SH-SY5Y (cell line): ENCODE data around the gene PRRT1.

Experiments
- GATA2 ChIP-seq: IDR thresholded peaks from 2 replicates; pipeline ENCODE4 v1.6.1; 2011; ENCODE audit warnings: mild to moderate bottlenecking, low read depth, low read length
- GATA3 ChIP-seq: IDR thresholded peaks from 2 replicates; pipeline ENCODE4 v1.6.1; 2011; ENCODE audit warnings: low read depth, mild to moderate bottlenecking, low read length, moderate library complexity

PRRT1 gene

GRCh38 chr6:32151863-32152768 is at the start of gene PRRT1:
TSS of gene PRRT1 (minus strand) at chr6:32151939. CDS start at chr6:32151827, 112 bp downstream.
- TF ChIP-seq GATA3: no peak
- TF ChIP-seq GATA2: no peak

- TF ChIP-seq GATA2 (no peak), GATA3 (no peak)
Observed at GRCh38 chr6:32200711-32201475, 49.2 kb upstream of the PRRT1 start.

- TF ChIP-seq GATA3 (no peak), GATA2 (no peak)
Observed at GRCh38 chr6:32198866-32199265, 47.1 kb upstream of the PRRT1 start.

- TF ChIP-seq GATA3: no peak
- no peak for TF ChIP-seq GATA2
Observed at GRCh38 chr6:32198345-32198696, 46.6 kb upstream of the PRRT1 start.

DNA sequence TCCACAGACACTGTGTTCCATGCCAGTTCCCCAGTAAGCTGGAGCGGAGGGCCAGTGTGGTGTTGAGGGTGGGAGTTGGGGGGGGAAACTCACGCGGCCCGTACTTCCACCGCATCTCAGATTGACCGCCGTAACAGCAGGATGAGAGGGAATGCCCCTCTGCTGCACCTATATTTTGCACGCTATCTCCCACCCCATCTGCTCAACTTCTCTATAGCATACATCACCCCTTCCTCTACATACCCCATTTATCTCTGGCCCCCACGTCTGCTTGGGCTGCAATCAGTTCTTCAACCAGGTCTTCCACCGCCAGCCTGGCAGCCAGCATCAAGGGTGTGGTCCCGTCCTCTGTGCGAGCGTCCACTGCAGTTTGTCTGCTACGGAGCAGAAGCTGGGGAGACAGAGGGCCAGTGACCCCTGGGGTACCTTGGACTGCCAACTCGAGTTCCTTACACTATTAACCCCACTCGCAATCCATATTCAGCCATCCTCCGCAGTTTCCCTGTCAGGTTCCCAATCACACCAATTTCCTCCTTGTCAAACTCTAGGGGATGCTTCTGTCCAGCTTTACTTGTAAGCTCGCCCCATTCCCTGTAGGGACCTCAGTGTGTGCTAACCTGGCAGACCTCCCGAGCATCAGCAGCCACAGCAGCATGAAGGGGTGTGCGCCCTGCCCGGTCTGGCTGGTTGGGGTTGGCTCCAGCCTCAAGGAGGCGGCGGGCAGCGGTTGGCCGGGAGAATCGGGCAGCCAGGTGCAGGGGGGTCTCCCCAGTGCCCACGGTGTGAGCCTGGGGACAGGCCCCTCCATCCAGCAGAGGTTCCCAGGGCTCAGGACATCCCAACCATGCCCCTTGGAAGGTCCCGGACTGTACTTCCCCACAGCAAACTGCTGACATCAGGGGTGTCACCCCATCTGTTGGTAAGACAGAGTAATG is 45.2 kb upstream of the PRRT1 start:
- TF ChIP-seq GATA2 (peak; percentile 49), GATA3 (no peak)

- TF ChIP-seq GATA3 (no peak), GATA2 (no peak)
Observed at GRCh38 chr6:32195902-32196681, 44.4 kb upstream of the PRRT1 start.

DNA sequence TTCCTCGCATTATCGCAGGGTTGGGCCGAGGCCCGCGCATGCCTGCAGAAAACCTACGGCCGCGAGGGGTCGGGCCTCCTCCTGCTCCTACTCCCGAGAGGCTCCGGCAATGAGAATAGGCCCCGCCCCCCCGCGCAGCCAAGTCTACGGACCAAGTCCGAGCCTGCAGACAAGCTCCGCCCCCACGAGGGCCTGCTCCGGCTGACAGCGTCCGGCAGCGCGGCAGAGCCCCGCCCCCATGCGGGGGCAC is 43.8 kb upstream of the PRRT1 start:
- TF ChIP-seq GATA3 (no peak), GATA2 (no peak)

DNA sequence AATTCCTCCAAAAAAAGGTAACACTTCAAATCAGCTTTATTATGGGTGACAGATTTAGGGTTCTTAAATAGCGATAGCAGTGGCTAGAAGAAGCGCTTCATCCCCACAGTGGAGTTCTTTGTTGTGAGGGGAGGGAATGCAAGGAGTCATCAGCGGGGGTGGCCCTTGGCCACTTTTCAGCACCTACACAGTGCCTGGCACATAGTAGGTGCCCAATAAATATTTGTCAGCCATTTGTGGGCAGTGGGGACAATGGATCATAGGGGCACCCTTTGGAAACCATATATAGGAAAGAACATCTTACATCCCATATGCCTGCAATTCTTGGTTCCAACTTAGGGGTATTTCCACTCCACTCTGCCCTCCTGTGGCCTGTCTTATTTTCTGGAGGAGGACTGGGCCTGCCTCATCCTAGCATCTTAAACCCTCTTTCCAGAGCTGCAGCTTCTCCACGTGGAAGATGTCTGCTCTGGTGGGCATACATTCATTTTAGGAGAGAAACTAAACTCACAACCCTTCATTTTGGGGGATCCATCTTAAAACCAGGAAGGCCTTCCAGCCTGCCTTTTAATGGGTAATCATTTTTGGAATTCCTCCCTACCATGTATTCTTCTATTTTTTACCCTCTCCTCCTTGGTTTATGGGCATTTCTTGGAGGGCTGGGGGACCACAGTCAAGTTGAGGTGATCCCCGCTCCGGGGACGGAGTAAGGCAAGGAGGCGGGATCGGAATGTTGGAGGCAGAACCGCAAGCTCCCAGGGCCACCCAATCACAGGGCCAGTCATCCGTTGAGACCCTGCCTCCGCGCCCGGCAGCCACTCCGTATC is 43.3 kb upstream of the PRRT1 start:
- TF ChIP-seq GATA2 (no peak), GATA3 (no peak)

DNA sequence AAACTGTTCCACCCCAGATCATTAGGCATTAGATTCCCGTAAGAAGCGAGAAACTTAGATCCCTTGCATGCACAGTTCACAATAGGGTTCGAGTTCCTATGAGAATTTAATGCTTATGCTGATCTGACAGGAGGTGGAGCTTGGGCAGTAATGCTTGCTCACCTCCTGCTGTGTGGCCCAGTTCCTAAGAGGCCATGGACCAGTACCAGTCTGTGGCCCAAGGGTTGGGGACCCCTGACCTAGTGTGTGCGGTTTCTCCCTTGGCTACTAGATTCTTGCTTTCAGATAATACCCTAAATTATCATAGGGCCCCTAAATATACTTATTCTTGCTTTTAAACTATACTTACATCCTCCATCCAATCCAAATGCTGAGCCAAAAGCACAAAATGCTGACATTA is 42.6 kb upstream of the PRRT1 start:
- no peak for TF ChIP-seq GATA2
- TF ChIP-seq GATA3: no peak

GRCh38 chr6:32192608-32193039 is 40.9 kb upstream of the PRRT1 start, which contains the start of gene GPSM3:
TSS of gene GPSM3 (minus strand) at chr6:32192643. CDS start at chr6:32192513, 130 bp downstream.
- TF ChIP-seq GATA2 (no peak), GATA3 (no peak)

- no peak for TF ChIP-seq GATA3
- no peak for TF ChIP-seq GATA2
Observed at GRCh38 chr6:32191696-32192607, 40.2 kb upstream of the PRRT1 start.

- no peak for TF ChIP-seq GATA2
- TF ChIP-seq GATA3: no peak
Observed at GRCh38 chr6:32190911-32191677, 39.4 kb upstream of the PRRT1 start.
